HuH-7.5 (cell line): ENCODE measurements around the gene PGRMC2.

Source experiments
- DNase-seq: peaks from one replicate; pipeline ENCODE4 v3.0.0; 2011; ENCODE audit warnings: low spot score

PGRMC2 gene, protein sequence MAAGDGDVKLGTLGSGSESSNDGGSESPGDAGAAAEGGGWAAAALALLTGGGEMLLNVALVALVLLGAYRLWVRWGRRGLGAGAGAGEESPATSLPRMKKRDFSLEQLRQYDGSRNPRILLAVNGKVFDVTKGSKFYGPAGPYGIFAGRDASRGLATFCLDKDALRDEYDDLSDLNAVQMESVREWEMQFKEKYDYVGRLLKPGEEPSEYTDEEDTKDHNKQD

GRCh38 chr4:128287141-128287870 is at the start of gene PGRMC2:
PGRMC2 (minus strand) TSS chr4:128287813; CDS start chr4:128287790, 23 bp downstream.
- DNase-seq: no peak

- DNase-seq: no peak
Observed at GRCh38 chr4:128335541-128335940, 47.9 kb upstream of the PGRMC2 start.

DNA sequence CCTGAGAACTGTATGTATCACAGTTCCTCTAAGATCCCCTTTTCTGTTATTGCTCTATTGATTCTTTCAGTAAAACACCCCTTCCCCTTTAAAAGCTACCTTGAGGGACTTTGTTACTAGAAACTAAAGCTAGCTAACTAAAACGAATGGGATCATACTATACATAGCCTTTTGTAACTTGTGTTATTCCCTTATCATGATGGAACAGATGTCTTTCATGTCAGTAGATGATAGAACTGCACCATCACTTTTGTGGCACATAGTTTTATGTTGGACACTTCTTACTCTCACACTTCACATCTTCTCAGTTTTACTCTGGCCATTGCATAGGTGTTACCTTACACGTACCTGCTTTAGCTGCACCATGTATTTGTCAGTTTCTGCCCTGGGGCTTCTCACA is 46.6 kb upstream of the PGRMC2 start:
- DNase-seq: no peak

- no peak for DNase-seq
Observed at GRCh38 chr4:128333309-128334018, 45.9 kb upstream of the PGRMC2 start.

DNA sequence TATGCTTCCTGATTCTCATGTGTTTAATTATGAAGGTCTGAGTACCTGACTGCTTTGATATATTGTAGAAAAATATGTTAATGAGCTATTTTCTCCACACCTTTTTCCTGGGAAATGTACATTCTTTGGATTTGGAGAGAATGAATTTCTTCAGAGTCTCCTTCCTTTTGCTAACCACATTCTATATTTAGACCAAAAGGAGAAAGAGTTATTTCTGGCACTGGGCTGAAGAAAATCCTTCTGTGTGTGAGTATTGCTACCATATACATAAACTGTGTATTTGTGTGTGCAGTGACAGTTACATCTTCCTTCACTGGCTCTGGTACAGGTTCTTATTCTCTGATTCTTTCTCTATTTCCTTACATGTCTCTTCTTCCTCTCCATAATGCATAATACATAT is 44.5 kb upstream of the PGRMC2 start:
- DNase-seq: no peak

GRCh38 chr4:128329638-128330037 is 42.0 kb upstream of the PGRMC2 start:
- no peak for DNase-seq

DNA sequence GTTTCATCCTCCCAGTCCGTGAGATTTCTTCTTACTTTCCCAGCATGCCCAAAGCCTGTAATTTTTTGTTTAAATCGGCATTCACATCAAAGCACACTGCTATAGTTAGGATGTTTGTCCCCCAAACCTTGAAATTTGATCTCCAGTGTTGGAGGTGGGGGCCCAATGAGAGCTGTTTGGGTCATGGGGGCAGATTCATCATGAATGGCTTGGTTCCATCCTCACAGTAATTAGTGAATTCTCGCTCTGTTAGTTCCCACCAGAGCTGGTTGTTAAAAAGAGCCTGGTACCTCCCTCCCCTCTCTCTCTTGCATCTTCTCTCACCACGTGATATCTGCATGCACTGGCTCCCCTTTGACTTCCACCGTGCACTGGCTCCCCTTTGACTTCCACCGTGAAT is 40.5 kb upstream of the PGRMC2 start:
- no peak for DNase-seq

GRCh38 chr4:128323401-128323800 is 35.8 kb upstream of the PGRMC2 start:
- DNase-seq: no peak

GRCh38 chr4:128322986-128323385 is 35.4 kb upstream of the PGRMC2 start:
- no peak for DNase-seq

DNA sequence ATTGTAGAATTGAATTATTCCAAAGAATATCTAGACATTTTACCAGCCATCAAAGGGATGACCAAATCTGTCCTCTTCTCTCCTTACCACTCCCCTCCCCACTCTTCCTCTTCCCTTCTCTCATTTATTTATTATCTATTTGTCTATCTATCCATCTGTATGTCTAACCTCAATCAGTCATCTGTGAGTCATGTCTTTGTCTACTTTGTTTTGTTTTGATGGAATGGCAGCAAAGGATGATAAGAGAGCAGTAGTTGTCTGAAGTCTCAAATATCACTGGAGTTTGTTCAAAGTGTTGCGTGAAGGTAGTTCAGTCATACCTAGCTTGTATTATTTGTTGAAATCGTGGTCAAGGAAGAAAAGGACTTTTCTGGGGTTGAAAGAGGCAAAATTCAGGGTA is 34.7 kb upstream of the PGRMC2 start:
- no peak for DNase-seq

GRCh38 chr4:128320656-128321055 is 33.0 kb upstream of the PGRMC2 start:
- DNase-seq: no peak

- DNase-seq: no peak
Observed at GRCh38 chr4:128315756-128316520, 28.3 kb upstream of the PGRMC2 start.

DNA sequence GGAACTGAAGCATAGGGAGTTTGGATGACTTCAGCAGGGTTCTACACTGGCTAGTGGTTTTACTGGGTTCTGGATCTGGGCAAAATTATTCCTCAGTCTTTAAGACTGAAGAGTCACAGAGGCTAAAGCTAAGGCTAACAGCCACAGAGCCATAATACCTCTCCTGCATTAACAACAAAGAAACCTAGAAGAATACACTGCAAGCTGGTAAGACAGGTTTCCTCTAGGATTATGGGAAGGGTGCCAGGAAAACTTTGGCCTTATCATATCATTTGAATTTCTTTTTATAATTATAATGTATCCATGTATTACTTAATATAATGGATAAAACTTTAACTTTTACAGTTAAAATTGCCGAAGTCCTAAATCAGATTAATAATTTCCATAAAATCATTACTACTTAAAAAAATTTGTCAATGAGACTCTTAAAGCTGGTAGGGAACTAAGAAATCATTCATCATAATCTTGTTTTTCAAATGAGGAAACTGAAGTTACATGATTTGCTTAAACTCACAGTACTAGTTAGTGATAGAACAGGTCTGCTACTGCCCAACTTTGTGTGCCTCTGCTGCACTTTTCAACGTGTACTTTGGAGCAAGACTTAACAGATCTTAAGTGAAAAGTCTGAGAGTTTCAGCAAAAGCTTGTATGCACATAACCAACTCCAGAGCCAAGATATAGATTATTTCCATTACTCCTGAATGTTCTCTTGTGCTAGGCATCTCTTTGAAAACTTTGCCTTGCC is 24.2 kb upstream of the PGRMC2 start:
- DNase-seq: no peak

DNA sequence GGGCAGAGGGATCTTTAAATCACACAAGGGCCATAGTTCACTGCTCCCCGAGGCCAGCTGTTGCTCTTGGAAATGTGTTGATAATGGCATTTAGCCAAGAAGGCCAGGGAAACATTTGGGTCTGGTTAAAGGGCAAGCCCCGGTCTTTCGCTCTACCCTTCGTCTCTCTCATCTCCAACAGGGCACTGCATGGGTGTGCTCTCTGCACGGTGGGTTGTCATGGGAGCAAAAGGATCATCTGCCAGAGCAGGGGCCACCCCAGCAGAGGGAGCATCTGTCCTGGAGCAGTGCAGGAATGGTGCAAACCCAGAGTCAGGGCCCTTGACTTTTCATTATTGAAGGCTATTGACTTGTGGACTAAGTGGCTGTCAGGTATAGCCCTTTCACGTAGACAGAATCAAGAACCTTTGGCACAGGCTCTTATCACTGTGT is 22.7 kb upstream of the PGRMC2 start:
- DNase-seq: no peak

DNA sequence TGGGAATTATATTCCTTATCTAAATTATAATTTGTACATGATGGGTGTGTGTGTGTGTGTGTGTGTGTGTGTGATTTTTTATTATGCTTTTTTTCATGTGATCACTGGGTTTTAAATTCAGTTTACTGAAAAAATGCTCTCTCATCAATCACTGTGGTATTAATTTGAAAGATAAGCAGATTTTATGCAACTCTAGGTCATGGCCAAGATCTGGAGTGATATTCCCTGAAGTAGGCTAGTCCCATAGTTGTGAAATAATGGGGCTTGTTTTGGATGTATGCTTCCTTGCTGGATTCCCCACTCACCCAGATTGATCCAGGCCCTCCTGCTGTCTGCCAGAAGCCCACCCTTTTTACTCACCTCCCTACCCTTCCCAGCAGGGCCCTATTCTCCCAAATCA is 22.0 kb upstream of the PGRMC2 start:
- no peak for DNase-seq

DNA sequence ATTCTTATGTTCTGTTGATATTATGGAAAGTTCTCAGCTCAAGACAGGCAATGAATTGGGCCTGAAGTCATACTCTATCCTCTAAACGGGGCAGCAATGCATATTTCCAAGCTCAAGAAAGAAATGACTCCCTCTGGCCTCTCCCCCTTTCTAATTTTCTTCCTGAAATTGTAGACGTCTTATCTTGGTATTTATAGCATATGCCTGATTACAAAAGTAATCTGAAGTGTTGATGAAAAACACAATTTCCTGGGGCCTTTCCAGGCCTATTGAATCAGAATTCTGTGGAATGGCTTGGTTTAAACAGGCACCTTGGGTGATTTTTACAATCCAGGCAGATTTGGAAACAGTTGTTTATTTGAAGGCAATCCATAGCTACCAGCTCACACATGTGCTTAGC is 21.4 kb upstream of the PGRMC2 start:
- DNase-seq: no peak

- no peak for DNase-seq
Observed at GRCh38 chr4:128307123-128307571, 19.5 kb upstream of the PGRMC2 start.

GRCh38 chr4:128305942-128306341 is 18.3 kb upstream of the PGRMC2 start:
- DNase-seq: no peak

DNA sequence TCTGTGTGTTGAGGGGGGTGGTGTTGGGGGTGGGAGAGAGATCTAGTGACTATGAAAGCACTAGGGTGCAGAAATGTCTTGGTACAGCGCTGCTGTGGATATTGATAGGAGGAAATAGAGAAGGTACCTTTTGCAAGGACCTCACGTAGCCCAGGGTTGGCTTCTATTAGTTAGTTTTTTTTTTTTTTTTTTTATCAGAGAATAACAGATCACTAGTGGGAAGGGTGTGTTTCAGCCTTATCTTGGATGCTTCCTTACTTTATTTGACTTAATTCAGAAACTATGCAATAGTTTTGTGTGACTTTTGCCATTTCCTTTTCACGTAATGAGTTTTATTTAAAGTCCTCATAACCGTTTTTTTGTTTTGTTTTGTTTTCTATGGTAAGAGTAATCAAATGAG is 16.4 kb upstream of the PGRMC2 start:
- DNase-seq: no peak

DNA sequence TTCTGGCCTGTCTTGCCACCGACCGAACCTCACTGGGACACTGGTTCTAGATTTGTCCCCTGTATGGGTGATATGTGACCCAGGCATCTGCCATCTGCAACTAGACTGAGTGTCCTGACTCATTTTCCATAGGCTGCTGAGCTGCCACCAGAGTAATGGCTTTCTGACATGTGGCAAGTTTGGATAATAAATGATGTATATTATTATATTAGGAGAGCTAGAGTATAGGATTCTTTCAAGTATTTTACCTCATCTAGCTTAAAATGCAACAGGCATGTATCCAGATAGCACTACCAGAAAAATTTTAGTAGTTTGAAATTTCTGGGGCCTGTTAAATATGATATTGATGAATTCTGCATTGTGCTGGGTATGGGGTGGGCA is 15.8 kb upstream of the PGRMC2 start:
- DNase-seq: no peak

GRCh38 chr4:128301979-128302378 is 14.4 kb upstream of the PGRMC2 start:
- DNase-seq: no peak

DNA sequence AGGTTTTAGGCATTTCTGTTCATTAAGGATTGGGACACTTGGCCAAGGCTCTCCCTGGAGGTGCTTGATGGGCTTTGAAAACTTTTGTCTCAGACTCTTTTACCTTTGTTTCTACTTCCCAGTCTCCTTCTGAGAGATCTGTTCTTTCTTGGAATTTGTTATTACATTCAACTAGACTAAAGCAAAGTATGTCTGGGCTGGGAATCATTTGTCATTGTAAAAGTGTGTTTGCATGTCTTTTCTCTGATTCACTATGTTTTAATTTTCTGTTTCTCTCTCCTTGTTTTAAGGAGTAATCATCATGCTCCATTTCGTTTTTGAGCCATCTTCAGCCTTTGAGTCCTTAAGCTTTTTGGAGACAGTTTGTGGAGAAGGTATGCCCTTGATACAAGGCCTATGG is 12.2 kb upstream of the PGRMC2 start:
- DNase-seq: no peak
